H1 (cell line): ENCODE measurements around the gene IDI1. TPM values are rescaled to one million over a fixed set of nuclear protein-coding genes. Genes with fewer than 3 reads are reported as not detected.

Experiments
- CHD7 ChIP-seq: fragments of 300-600 bp; sonication (generic); IDR thresholded peaks from 2 replicates; pipeline ENCODE4 v1.7.1; 2012; ENCODE audit warnings: low read length, moderate library complexity, mild to moderate bottlenecking, inconsistent platforms; ENCODE audit not compliant: insufficient replicate concordance
- CREB1 ChIP-seq: IDR thresholded peaks from 2 replicates; pipeline ENCODE4 v1.6.1; 2012; ENCODE audit warnings: inconsistent platforms
- EZH2 ChIP-seq: fragments of 200-600 bp; sonication (generic); IDR thresholded peaks from 2 replicates; pipeline ENCODE4 v1.7.1; 2012; ENCODE audit warnings: low read depth, mild to moderate bottlenecking, moderate library complexity, low read length, inconsistent platforms; ENCODE audit not compliant: severe bottlenecking
- FOSL1 ChIP-seq: IDR thresholded peaks from 2 replicates; pipeline ENCODE4 v1.6.1; 2011; ENCODE audit warnings: mild to moderate bottlenecking, low read depth, low read length, moderate library complexity; ENCODE audit not compliant: insufficient read depth
- HDAC6 ChIP-seq: IDR thresholded peaks from one replicate; pipeline ENCODE4 v1.7.1; 2012; ENCODE audit warnings: low read depth, mild to moderate bottlenecking, inconsistent platforms, low read length, moderate library complexity
- JUN ChIP-seq: IDR thresholded peaks from 2 replicates; pipeline ENCODE4 v1.6.1; 2011; ENCODE audit warnings: low read depth, mild to moderate bottlenecking, improper control_type of control experiment, low read length
- SIRT6 ChIP-seq: IDR thresholded peaks from one replicate; pipeline ENCODE4 v1.7.1; 2012; ENCODE audit warnings: low read length, inconsistent platforms
- SP2 ChIP-seq: IDR thresholded peaks from 2 replicates; pipeline ENCODE4 v1.6.1; 2012; ENCODE audit warnings: mild to moderate bottlenecking, low read length, inconsistent platforms
- TAF7 ChIP-seq: optimal IDR thresholded peaks from 2 replicates; pipeline ENCODE3; 2011; ENCODE audit warnings: low read depth, mild to moderate bottlenecking, inconsistent platforms, low read length, moderate library complexity, borderline replicate concordance
- TEAD4 ChIP-seq: IDR thresholded peaks from 2 replicates; pipeline ENCODE4 v1.6.1; 2012; ENCODE audit warnings: low read depth, low read length, inconsistent platforms, mixed read lengths
- ZNF274 ChIP-seq: IDR thresholded peaks from 2 replicates; pipeline ENCODE4 v1.7.0; 2012; ENCODE audit warnings: low read length, borderline replicate concordance; ENCODE audit errors: extremely low read depth
- polyA plus RNA-seq, 7 experiments: library from polyadenylated mRNA; depleted of rRNA in 3 of 7; stranded (reverse) in 5 of 7; unstranded in 2 of 7; fragments of >200 nt in 5 of 7; fragments of 200-250 nt in 2 of 7; gene quantifications; 1 replicate in 5 of 7; 2 replicates in 1 of 7; 4 replicates in 1 of 7; pipeline versions ENCODE4 v1.2.1 to v1.2.3, GENCODE V29; 2011 to 2013; ENCODE audit warnings: missing spikeins in 2 of 7, mixed read lengths in 2 of 7
- total RNA-seq: library from RNA; stranded (reverse); fragmentation: NEBNext Ultra II Directional; extraction: Animal tissue kit (Norgen Biotek cat#: 25700); gene quantifications from 2 replicates; pipeline ENCODE4 v1.2.1, GENCODE V29; 2021

The IDI1 gene
- total and polyA plus RNA-seq, 2 of the 8 experiments (the other 6 are each of a cell fraction or from before 2014, with no cell fraction given) = 35.3 to 56.6 TPM

GRCh38 chr10:1048732-1049424, at the start of gene IDI1 (continued):
- TF ChIP-seq EZH2 (no peak), CREB1 (peak; percentile 86), HDAC6 (no peak), SP2 (peak; percentile 35; the same call in 1 of the 2 replicates), SIRT6 (no peak), JUN (no peak), FOSL1 (no peak), TAF7 (peak; percentile 70), ZNF274 (no peak), CHD7 (no peak), TEAD4 (no peak)
